Measurements from ENCODE around the gene PDCD7. TPM values are rescaled to one million over a fixed set of nuclear protein-coding genes. Genes with fewer than 3 reads are reported as not detected.

PDCD7 gene
- polyA plus RNA-seq, 2 of the 4 experiments (the other 2 are of a cell fraction): 19.0 to 23.7 TPM

- no peak overlapping the region for H3K4me2 ChIP-seq
- TF ChIP-seq EHF (CRISPR knock-in tag; IDR thresholded peaks at IDR 0.05) (no peak), MYC (IDR thresholded peaks at IDR 0.05; ENCODE audit: borderline replicate concordance, low read length) (no peak), BHLHE40 (IDR thresholded peaks at IDR 0.05; ENCODE audit: low read depth, low read length) (no peak), GATA3 (IDR thresholded peaks at IDR 0.05; ENCODE audit: borderline replicate concordance) (no peak)
- CTCF ChIA-PET: interaction anchor here (1.1 to 32.9 kb wide), 9 partner anchors 7 to 63 kb away, joined by 3 to 1280 read pairs (median 8); partner anchors contain the start of genes KBTBD13, RASL12 and SLC51B
- ATAC-seq (no peak), FAIRE-seq (no peak), DNase-seq (ENCODE audit: low read depth in 1 of 2, low spot score in 1 of 2) (no peak)
- H3K27ac ChIP-seq: no peak overlapping the region
- no peak overlapping the region for H3K4me3 ChIP-seq
- POLR2A ChIA-PET: no interaction called here
- 88% methylated on average over 13 of the region's 13 CpGs for WGBS (ENCODE audit: missing lambda C conversion rate)
- H3K9me3 ChIP-seq: no peaks in the 10 kb centered on the region
- H3K4me1 ChIP-seq: no peaks in the 10 kb centered on the region
Measured at GRCh38 chr15:65087873-65088642, 45.5 kb downstream of the PDCD7 start.

DNA sequence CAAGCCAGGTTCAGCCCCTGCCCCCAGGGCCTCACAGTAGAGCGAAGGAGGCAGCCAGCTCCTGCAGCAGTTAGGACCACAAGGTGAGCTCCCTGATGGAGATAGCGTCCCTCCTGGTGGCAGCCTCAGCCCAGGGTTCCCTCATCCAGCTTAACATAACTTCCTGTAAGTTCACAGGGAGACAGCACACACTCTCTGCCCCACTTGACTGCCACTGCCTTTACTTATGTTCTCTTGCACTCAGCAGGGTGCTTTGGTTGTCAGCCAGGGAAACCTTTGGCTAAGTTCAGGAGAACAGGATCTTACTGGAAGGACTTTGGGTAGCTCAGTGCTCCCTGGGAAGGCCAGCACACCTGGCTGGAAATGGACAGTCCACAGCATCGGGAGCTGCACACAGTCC is 46.2 kb downstream of the PDCD7 start:
- Histone ChIP-seq H3K4me1 (no peaks in the 10 kb centered on the region), H3K27ac (no peak overlapping the region), H3K4me2 (no peak overlapping the region), H3K9me3 (no peaks in the 10 kb centered on the region), H3K4me3 (no peak overlapping the region)
- ATAC-seq (peak in 1 of 2 experiments; percentile 2; a peak in 2 of 6 replicates), DNase-seq (ENCODE audit: low read depth in 1 of 2, low spot score in 1 of 2) (no peak), FAIRE-seq (no peak)
- ChIA-PET CTCF (interaction anchor here (0.8 to 32.9 kb wide), 12 partner anchors 8 to 217 kb away, joined by 3 to 1280 read pairs (median 6); partner anchors contain the start of genes KBTBD13, RASL12, RNU5B-1 and SLC51B), POLR2A (interaction anchor here (0.6 kb wide), 1 partner anchor 208 kb away, joined by 3 read pairs; no protein-coding TSS in a partner anchor)
- TF ChIP-seq JUN (IDR thresholded peaks at IDR 0.05) (no peak), HDAC2 (IDR thresholded peaks at IDR 0.05) (no peak), MYC (IDR thresholded peaks at IDR 0.05; ENCODE audit: borderline replicate concordance, low read length) (no peak), SREBF2 (IDR thresholded peaks at IDR 0.05) (no peak)
- TF ChIP-seq, protein P1, sequence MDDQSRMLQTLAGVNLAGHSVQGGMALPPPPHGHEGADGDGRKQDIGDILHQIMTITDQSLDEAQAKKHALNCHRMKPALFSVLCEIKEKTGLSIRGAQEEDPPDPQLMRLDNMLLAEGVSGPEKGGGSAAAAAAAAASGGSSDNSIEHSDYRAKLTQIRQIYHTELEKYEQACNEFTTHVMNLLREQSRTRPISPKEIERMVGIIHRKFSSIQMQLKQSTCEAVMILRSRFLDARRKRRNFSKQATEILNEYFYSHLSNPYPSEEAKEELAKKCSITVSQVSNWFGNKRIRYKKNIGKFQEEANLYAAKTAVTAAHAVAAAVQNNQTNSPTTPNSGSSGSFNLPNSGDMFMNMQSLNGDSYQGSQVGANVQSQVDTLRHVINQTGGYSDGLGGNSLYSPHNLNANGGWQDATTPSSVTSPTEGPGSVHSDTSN (IDR thresholded peaks at IDR 0.05): no peak
- TF ChIP-seq, protein P2, sequence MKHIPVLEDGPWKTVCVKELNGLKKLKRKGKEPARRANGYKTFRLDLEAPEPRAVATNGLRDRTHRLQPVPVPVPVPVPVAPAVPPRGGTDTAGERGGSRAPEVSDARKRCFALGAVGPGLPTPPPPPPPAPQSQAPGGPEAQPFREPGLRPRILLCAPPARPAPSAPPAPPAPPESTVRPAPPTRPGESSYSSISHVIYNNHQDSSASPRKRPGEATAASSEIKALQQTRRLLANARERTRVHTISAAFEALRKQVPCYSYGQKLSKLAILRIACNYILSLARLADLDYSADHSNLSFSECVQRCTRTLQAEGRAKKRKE (CRISPR knock-in tag; IDR thresholded peaks at IDR 0.05; ENCODE audit: low read depth): no peak
- WGBS (ENCODE audit: missing lambda C conversion rate): 82% methylated on average over 2 of the region's 3 CpGs

- no peak overlapping the region for H3K27ac ChIP-seq
- WGBS (ENCODE audit: missing lambda C conversion rate): 96% methylated on average over 3 of the region's 6 CpGs
- no peaks in the 10 kb centered on the region for H3K9me3 ChIP-seq
- FAIRE-seq: no peak
- ChIA-PET CTCF (interaction anchor here (0.7 to 32.9 kb wide), 13 partner anchors 9 to 218 kb away, joined by 3 to 1280 read pairs (median 5); partner anchors contain the start of genes KBTBD13, RASL12, RNU5B-1 and SLC51B), POLR2A (no interaction called here)
- H3K4me1 ChIP-seq: no peaks in the 10 kb centered on the region
- DNase-seq (ENCODE audit: low read depth in 1 of 2, low spot score in 1 of 2): peak; percentile 30 to 43
- no peak overlapping the region for H3K4me3 ChIP-seq
- peak; percentile 35 to 71 for ATAC-seq
- no peak overlapping the region for H3K4me2 ChIP-seq
- TF ChIP-seq, protein P3, sequence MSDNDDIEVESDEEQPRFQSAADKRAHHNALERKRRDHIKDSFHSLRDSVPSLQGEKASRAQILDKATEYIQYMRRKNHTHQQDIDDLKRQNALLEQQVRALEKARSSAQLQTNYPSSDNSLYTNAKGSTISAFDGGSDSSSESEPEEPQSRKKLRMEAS (IDR thresholded peaks at IDR 0.05): peak; percentile 46
- TF ChIP-seq EHMT2 (IDR thresholded peaks at IDR 0.05; ENCODE audit: low read depth): no peak
- TF ChIP-seq RNF2 (IDR thresholded peaks at IDR 0.05; ENCODE audit: borderline replicate concordance, low read depth): no peak
- TF ChIP-seq POLR2AphosphoS2 (conservative IDR thresholded peaks at IDR 0.05; ENCODE audit: low read length): no peak
- TF ChIP-seq EP300 (IDR thresholded peaks at IDR 0.05): no peak
Measured at GRCh38 chr15:65086680-65087111, 46.9 kb downstream of the PDCD7 start.

DNA sequence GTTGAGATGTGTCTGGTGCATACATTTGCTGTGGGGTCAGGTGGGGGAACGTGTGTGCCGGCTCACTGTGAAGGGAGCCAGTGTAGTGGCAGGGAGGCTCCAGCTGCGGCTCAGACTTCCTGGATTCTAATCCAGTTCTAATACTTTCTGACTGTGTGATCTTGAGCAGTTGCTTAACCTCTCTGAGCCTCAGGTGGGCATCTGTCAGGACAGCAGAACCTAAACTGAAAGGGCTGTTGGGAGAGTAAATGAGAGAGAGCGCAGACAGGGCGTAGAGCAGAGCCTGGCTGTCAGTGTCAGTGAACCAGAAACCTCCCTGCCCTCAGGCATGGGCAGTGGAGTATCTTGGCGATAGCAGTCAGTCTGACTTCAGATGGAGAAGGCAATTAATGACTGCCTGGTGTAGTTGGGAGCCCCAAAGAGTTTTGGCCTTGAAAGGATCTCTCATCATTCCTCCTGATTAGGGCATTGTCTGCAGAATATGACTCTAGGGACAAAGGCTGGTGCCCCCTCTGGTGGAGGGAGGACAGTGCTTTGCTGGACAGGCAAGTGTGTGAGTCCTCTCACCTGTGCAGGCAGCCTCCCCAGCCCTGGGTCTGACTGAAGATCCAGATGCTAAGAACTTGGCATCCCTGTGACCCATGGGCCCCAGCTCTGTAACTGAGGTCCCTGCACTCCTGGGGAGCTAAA is 47.5 kb downstream of the PDCD7 start:
- 85% methylated on average over 6 of the region's 6 CpGs for WGBS (ENCODE audit: missing lambda C conversion rate)
- H3K9me3 ChIP-seq: no peaks in the 10 kb centered on the region
- peak in 1 of 2 experiments; percentile 53; a peak in 3 of 5 replicates for TF ChIP-seq RAD21 (conservative IDR thresholded peaks at IDR 0.05 in 1 of 2, IDR thresholded peaks at IDR 0.05 in 1 of 2)
- 0 out of 2 replicates have a peak, but pooled peaks have one; percentile 40 for TF ChIP-seq POLR2AphosphoS2 (conservative IDR thresholded peaks at IDR 0.05; ENCODE audit: low read length)
- TF ChIP-seq E2F6 (IDR thresholded peaks at IDR 0.05; ENCODE audit: borderline replicate concordance, low read depth): no peak
- TF ChIP-seq, protein P4, sequence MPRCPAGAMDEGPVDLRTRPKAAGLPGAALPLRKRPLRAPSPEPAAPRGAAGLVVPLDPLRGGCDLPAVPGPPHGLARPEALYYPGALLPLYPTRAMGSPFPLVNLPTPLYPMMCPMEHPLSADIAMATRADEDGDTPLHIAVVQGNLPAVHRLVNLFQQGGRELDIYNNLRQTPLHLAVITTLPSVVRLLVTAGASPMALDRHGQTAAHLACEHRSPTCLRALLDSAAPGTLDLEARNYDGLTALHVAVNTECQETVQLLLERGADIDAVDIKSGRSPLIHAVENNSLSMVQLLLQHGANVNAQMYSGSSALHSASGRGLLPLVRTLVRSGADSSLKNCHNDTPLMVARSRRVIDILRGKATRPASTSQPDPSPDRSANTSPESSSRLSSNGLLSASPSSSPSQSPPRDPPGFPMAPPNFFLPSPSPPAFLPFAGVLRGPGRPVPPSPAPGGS (IDR thresholded peaks at IDR 0.05): no peak
- TF ChIP-seq SMC3 (IDR thresholded peaks at IDR 0.05): peak; percentile 35; the same call in 2 of the 3 replicates
- peak; percentile 56 for TF ChIP-seq CTCF (IDR thresholded peaks at IDR 0.05)
- CTCF ChIA-PET: interaction anchor here (0.7 to 32.9 kb wide), 14 partner anchors 9 to 219 kb away, joined by 3 to 1280 read pairs (median 7); partner anchors contain the start of genes KBTBD13, MTFMT, RASL12 and RNU5B-1
- peak; percentile 68 to 83 for ATAC-seq
- no peak for FAIRE-seq
- H3K27ac ChIP-seq: no peak overlapping the region
- POLR2A ChIA-PET: no interaction called here
- H3K4me1 ChIP-seq: no peaks in the 10 kb centered on the region
- H3K4me2 ChIP-seq: no peak overlapping the region
- DNase-seq (ENCODE audit: low read depth in 1 of 2, low spot score in 1 of 2): peak; percentile 64 to 71
- no peak overlapping the region for H3K4me3 ChIP-seq
